Uterus (tissue), 4 donors: ENCODE results near the gene MAP2K6. TPM values are rescaled to one million over a fixed set of nuclear protein-coding genes. Genes with fewer than 3 reads are reported as not detected.

ENCODE experiments used
- DNase-seq, 2 donors: peaks; one replicate each; pipeline ENCODE4 v3.0.0-alpha.2; 2019 to 2020
- H3K27ac ChIP-seq, 2 donors: fragments of 200-600 bp; sonication (generic); 1 replicate in 1 of 2; 2 replicates in 1 of 2; pipeline ENCODE4 v1.5.1; 2016 to 2018
- H3K27me3 ChIP-seq, 2 donors: fragments of 200-600 bp; sonication (generic); one replicate each; pipeline ENCODE4 v1.5.1; 2018 to 2019; ENCODE audit warnings: control low read depth in 1 of 2
- H3K36me3 ChIP-seq, 2 donors: fragments of 200-600 bp; sonication (generic); one replicate each; pipeline ENCODE4 v1.5.1; 2019; ENCODE audit warnings: control low read depth in 1 of 2
- H3K4me1 ChIP-seq, 2 donors: fragments of 200-600 bp; sonication (generic); one replicate each; pipeline ENCODE4 v1.5.1; 2018 to 2019; ENCODE audit warnings: control low read depth in 1 of 2
- H3K4me3 ChIP-seq, 2 donors: fragments of 200-600 bp; sonication (generic); 1 replicate in 1 of 2; 2 replicates in 1 of 2; pipeline ENCODE4 v1.5.1; 2018 to 2019; ENCODE audit warnings: mild to moderate bottlenecking in 1 of 2
- H3K9me3 ChIP-seq, 2 donors: fragments of 200-600 bp; sonication (generic); one replicate each; pipeline ENCODE4 v1.5.1; 2019; ENCODE audit warnings: control low read depth in 1 of 2
- CTCF ChIP-seq, 4 experiments: fragments of 200-600 bp in 2 of 4; fragments of 450-650 bp in 2 of 4; sonication (generic) in 2 of 4; IDR thresholded peaks; one replicate each; pipeline ENCODE4 v1.5.1; 2016 to 2019; ENCODE audit warnings: antibody characterized with exemption in 4 of 4, mild to moderate bottlenecking in 2 of 4, moderate library complexity in 1 of 4
- POLR2A ChIP-seq, 2 donors: fragments of 450-650 bp; IDR thresholded peaks; one replicate each; pipeline ENCODE4 v1.6.1; 2016; ENCODE audit warnings: antibody characterized with exemption in 2 of 2, mild to moderate bottlenecking in 1 of 2, moderate library complexity in 1 of 2
- intact Hi-C: fragments of 100-400 bp; cut with DNase I; formaldehyde crosslinking; loops from one replicate; pipeline ENCODE4 v1.15.1; 2023; ENCODE audit warnings: low total_unique reads
- total RNA-seq, 4 donors: library from RNA; depleted of rRNA in 3 of 4; stranded (reverse); fragments of >200 nt in 3 of 4; gene quantifications; one replicate each; pipeline versions ENCODE4 v1.1.0 to v1.2.4, GENCODE V29; 2014 to 2023
- donor health status: DM: yes; HTN: yes; CAD: no.

The MAP2K6 gene
- total RNA-seq, 4 donors from 2014 or later = 3.2 to 43.4 (median 4.3) TPM

DNA sequence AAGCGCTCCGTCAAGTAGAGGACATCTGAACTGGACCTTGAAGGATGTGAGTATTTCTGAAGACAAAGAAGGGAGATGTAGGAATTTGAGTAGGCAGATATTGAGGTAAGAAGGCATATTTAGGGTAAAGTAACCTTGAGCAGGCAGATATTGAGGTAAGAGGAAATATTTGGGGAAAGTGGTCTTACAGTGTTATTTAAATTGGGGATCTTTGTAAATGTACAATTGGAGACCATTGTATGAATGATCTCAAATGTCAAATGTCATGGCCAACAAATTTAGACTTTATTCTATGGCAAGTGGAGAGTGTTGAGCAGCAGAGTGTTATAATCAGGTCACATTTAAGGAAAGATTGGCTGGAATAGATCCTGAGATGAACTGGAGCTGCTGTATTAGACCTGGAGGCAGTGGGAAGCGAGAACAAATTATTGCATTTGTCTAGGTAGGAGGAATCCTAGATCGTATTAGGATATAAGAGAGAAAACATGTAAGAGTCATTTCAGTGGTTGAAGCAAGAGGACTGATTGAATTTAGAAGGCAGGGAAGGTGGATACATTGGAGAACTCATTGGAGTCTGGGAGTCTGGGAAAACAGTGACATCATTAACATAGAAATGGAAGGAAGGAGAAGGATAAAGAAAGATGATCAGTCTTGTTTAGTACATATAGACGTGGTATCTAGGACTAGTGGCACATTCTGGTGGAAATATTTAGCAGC is 165.6 kb downstream of the MAP2K6 start:
- H3K27me3 ChIP-seq = no peaks in the 10 kb centered on the region
- TF ChIP-seq CTCF (IDR thresholded peaks at IDR 0.05) (no peak), POLR2A (IDR thresholded peaks at IDR 0.05) (no peak)
- H3K27ac ChIP-seq = no peak overlapping the region
- intact Hi-C loops = no loop called here
- no peaks in the 10 kb centered on the region for H3K36me3 ChIP-seq
- H3K4me3 ChIP-seq = no peak overlapping the region
- H3K9me3 ChIP-seq = no peaks in the 10 kb centered on the region
- no peak for DNase-seq
- H3K4me1 ChIP-seq = peaks cover 0 to 5% of the 10 kb centered on the region in 2 donors

DNA sequence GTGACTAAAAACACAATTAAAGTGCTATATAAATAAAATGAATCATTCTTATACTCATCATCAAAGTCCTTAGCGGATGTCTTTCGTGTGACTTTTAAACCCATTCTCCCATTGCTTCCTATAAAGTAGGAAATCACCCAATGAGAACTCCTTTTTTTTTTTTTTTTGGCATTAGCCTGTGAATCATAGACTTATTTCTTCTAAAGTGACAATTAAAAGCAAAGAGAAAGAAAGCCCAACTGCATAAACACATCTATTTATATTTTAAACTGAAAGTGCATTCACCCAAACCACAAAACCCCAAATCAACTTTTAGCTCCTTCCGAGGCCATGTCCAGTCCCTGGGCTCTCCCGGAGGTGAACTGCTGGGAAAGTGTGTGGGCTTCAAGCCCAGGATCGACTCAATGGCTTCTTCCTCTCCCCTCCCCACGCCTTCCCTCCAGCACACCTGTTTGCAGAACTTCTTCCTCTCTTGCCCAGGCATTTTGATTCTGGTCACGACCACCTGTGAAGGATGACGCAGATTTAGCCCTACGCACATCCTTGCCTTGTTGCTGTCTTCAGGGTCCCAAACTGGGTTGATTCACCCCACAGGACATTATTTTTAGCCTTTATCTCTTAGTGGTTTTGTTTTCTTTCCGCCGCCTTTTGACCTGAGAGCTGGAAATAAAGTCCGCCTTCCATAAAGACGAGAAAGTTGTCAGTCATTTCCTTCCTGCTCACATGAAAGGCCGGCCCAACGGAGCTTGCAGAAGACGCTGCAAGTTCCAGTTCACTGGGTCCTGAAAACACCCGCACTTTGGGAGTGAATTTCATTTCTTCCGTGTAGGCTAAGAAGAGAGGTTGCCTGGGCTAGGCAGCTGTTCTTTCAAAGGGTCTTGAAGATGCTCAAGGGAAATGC is 166.8 kb downstream of the MAP2K6 start:
- no peaks in the 10 kb centered on the region for H3K9me3 ChIP-seq
- H3K4me1 ChIP-seq = no peaks in the 10 kb centered on the region
- no peak for DNase-seq
- H3K4me3 ChIP-seq = no peak overlapping the region
- H3K27me3 ChIP-seq = no peaks in the 10 kb centered on the region
- H3K27ac ChIP-seq = no peak overlapping the region
- TF ChIP-seq CTCF (IDR thresholded peaks at IDR 0.05) (no peak), POLR2A (IDR thresholded peaks at IDR 0.05) (no peak)
- intact Hi-C loops = no loop called here
- H3K36me3 ChIP-seq = no peaks in the 10 kb centered on the region

DNA sequence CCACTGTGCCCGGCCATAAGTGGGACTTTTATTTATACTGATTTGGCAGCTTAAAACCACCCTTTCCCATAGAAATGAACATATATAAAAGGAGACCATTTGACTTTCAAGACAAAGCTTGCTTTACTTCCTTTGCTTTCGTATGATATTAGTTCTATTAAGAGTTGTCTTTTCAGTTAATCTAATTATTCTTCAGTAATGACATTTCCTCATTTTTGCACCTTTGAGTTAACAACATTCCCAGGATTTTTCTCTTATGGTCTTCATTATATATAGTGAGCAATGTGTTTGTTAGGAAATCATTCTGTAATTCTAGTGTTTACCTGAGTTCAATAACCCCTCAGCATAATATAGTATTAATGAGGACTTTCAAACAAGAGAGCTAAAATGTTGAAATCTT is 173.8 kb downstream of the MAP2K6 start:
- DNase-seq = no peak
- intact Hi-C loops = no loop called here
- no peaks in the 10 kb centered on the region for H3K4me1 ChIP-seq
- H3K4me3 ChIP-seq = no peak overlapping the region
- no peaks in the 10 kb centered on the region for H3K9me3 ChIP-seq
- H3K27ac ChIP-seq = no peak overlapping the region
- no peaks in the 10 kb centered on the region for H3K27me3 ChIP-seq
- TF ChIP-seq POLR2A (IDR thresholded peaks at IDR 0.05) (no peak), CTCF (IDR thresholded peaks at IDR 0.05) (no peak)
- no peaks in the 10 kb centered on the region for H3K36me3 ChIP-seq

- H3K4me3 ChIP-seq = no peak overlapping the region
- no peak for TF ChIP-seq POLR2A (IDR thresholded peaks at IDR 0.05)
- TF ChIP-seq CTCF (IDR thresholded peaks at IDR 0.05) = no peak
- no peaks in the 10 kb centered on the region for H3K9me3 ChIP-seq
- H3K27me3 ChIP-seq = no peaks in the 10 kb centered on the region
- no peaks in the 10 kb centered on the region for H3K36me3 ChIP-seq
- no peaks in the 10 kb centered on the region for H3K4me1 ChIP-seq
- H3K27ac ChIP-seq = no peak overlapping the region
- intact Hi-C loops = no loop called here
- DNase-seq = no peak
Measured at GRCh38 chr17:69588827-69589239, 174.3 kb downstream of the MAP2K6 start.

DNA sequence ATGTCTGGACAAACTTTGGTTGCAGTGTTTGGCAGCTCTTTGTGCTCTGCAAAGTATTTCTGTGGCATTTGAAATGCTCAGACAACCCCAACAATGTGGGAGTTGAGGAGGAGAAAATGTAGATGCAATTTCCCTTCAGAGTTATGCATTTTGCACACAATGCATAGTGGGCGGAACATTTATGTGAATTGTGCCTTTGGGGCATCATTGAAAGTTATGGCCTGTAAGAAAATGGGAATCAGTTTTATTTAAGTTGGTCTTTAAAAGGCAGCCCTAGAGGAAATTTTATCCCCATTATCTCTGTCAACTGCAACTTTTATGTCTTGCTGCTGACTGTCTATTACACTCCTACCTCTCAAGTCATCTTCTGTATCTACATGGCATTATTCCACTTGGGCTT is 176.2 kb downstream of the MAP2K6 start:
- Histone ChIP-seq H3K9me3 (no peaks in the 10 kb centered on the region), H3K4me1 (no peaks in the 10 kb centered on the region), H3K27me3 (no peaks in the 10 kb centered on the region), H3K4me3 (no peak overlapping the region), H3K27ac (no peak overlapping the region), H3K36me3 (no peaks in the 10 kb centered on the region)
- DNase-seq = no peak
- TF ChIP-seq CTCF (IDR thresholded peaks at IDR 0.05) (no peak), POLR2A (IDR thresholded peaks at IDR 0.05) (no peak)
- intact Hi-C loops = no loop called here
